GM18517 (cell line): ENCODE measurements around the gene SPDYE4.

ENCODE experiments used
- ATAC-seq: cut with Tn5 transposase; IDR thresholded peaks from one replicate; pipeline ENCODE4 v1.9.1; 2021; ENCODE audit warnings: mild to moderate bottlenecking, moderate library complexity; ENCODE audit not compliant: unreplicated experiment

The SPDYE4 gene

DNA sequence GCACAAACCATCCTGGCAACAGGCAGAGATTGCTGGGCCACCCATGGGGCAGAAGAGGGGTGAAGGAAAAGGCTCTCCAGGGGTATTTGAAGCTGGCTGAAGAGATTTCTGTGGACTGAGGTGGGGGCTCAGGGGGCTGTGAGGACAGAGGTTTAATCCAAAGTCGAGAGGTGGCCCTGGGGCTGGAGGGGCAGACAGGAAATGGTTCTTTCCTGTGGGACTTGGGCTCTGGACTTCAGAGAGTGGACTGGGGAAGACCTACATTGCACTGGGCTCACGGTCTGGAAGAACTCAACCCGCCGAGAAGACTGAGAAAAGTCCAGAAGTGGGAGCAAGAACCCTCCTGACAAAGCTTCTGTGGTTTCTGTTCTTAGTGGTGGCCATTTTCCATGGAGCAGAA lies 16.6 kb downstream of the SPDYE4 start:
- ATAC-seq: no peak

DNA sequence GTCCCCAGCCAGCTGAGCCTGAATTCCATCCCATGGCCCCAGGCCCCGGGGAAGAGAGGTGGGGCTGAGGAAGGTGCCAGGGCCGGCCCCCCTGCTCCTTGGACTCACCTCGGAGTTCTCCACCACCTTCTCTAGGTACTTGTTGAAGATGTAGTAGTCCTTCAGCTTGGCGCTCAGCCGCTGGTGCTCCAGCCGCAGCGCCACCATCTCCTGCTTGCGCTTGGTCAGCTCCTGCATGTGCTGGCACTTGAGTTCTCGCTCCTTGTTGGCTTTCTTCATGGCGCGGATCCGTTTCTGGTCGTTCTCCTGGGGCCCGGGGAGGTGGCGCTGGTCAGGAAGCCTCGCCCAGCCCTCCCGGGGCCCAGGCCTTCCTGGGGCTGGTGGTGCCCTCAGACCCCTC lies 17.0 kb downstream of the SPDYE4 start:
- ATAC-seq: no peak

DNA sequence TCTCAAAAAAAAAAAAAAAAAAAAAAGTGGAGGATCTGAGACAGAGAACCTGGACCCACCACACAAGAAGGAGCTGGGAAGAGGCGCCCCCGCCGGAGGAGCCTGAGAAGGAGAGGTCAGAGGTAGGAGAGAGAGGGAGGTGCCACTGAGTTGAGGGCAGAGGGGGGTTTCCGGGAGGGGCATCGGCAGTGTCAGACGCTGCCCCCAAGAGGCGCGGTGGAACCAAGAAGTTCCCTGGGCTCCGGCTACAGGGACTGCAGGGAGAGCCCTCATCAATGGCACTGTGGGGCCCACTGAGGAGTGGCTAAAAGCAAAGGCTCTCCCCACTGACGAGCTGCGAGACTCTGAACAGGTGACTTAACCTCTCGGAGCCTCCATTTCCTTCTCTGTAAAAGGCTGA lies 17.9 kb downstream of the SPDYE4 start:
- no peak for ATAC-seq

DNA sequence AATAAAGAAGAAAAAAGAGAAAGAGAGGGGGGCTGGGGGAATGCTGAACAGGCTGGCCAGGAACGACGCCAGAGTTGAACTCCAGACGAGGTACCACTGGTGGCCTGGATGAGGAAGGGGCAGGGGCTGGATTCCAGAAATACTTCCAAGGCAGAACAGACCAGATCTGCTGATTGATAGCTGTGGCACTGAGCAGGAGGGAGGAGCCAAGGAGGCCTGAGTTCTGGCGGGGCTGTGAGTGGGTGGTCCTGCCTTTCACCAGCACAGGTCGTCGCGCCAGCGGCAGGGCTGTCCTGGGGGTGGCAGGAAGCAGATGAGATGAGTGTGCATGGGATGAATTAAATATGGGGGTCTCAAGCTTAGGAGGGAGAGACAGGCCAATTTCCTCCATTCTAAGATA lies 19.2 kb downstream of the SPDYE4 start:
- ATAC-seq: no peak

DNA sequence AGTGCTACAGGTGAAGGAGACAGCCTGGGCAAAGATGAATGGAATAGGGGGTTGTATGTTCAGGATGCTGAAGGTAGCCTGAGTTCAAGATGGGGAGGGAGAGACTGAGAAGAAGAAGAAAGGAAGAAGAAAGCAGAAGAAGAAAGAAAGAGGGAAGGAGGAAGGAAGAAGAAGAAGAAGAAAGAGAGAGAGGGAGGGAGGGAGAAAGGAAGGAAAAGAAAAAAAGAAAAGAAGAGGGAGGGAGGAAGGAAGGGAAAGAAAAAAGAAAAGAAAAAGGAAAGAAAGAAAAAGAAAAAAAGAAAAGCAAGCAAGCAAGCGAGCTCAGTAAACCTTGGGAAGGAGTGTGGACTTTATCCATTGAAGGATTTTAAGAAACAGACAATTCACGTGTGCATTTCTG lies 21.6 kb downstream of the SPDYE4 start:
- ATAC-seq: no peak

DNA sequence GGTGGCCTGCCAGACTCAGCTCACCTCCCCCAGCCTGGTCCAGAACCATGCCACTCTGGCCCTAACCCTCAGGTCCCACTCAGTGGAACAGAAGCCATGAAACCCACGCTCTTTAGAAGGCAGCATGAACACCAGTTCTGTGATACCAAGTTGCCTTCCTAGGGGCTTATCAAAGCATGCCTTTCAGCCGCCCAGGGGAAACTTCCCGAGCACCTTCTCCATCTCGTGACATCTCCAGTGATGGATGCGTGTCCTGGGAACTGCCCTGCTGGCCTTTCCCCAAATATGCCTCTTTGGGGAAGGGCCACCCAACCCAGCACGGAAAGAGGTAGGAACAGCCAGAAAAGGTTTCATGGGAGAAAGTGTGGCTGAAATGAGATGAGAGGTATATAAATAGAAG lies 22.0 kb downstream of the SPDYE4 start:
- ATAC-seq: no peak

DNA sequence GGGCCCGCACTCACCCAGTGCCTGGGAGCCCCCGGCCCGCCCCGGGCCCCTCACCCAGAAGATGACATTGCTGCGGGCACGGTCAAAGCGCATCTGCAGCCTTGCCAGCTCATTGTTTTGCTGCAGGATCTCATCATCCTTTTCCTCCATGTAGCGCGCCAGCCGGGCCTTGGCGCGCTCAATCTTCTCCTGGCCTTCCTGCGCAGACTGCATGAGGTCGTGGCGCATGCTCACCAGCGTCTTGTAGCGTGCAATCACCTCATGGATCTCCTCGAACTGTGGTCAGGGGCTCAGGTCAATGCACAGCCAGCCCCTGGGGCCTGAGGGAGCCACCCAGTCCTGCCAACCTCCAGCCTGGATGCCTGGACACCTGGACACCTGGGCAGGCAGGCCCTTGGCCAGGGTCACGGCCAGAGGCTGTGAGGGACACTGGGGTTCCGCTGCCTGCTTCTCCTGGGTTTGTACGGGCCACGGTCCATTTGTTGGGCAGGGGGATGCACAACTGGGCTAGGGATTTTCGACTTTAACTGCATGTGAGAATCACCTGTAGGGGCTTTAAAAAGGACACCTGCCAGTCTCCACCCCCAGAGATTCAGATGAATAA lies 22.9 kb downstream of the SPDYE4 start:
- ATAC-seq: no peak

DNA sequence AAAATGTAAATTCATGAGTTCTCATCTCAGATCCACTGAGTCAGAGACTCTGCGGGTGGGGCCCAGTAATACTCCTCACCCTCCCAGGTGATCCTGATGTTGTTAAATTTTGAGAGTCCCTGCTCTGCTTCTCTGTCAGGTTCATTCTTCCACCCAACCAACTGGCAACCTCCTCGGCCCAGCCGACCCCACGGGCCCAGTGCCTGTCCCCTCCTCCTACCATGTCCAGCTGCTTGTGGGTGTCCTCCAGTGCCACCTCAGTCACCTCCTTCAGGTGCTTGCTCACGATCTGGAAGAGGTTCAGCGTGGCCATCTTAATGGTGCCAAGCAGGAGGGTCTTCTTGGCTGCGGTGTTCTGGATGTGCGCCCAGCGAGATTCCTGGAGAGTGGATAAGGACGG lies 23.5 kb downstream of the SPDYE4 start:
- ATAC-seq: no peak

DNA sequence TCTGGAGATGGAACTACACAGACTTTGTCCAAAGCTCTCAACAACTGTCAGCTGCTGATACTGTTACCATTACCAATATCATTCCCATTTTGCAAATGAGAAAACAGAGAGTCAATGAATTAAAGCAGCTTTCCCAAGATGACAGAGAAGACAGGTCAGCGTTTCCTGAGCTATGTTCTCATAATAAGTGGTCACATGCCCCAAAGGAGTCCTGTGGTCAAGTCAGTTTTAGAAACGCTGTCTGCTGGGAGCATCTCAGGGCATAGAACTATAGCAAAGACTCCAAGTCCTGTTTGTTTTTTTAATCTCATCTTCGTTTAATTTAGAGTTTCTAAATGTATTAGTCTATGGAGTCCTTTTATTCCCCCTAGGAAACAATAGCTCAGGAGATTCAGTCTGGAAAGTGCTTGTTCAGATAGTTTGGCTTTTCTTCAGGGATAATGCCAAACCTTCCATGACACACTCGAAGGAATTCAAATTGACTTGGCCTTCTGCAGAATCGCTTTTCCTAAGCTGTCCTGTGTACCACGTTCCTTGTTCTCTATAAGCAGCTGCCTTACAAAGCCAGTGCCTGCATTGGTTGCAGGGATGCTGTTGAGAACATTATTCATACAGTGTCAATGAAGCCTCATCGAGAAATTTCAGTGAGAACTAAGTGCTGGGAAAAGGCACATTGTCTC lies 25.8 kb downstream of the SPDYE4 start:
- no peak for ATAC-seq

DNA sequence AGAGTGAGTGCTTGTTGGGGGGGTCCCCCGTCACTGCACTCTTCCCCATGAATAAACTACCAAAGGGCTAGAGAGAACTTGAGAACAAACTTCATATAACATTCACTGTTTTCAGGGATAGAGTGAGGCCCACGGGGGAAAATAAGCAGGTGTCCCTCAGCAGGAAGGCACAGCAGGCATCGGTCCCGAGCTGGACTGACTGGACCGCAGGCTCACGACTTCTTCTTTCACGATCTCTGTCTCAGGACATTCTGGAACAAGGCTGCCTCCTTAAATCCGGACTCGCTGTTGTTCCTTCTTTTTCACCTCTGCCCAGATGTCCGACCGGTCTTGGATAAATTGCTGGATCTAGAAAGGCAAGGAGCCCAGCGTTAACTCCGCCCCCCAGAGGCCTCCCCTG lies 28.5 kb downstream of the SPDYE4 start:
- no peak for ATAC-seq

DNA sequence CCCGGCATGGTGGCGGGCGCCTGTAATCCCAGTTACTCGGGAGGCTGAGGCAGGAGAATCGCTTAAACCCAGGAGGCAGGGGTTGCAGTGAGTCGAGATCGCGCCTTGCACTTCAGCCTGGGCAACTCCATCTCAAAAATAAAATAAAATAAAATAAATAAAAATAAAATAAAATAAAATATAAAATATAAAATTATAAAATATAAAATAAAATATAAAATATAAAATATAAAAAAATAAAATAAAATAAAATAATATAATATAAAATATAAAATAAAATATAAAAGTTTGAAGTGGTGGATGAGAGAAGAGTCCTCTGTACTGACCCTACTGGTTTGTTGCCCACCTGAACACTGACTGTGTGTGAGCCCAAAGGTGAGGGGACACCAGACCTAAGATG lies 28.9 kb downstream of the SPDYE4 start:
- ATAC-seq: no peak

DNA sequence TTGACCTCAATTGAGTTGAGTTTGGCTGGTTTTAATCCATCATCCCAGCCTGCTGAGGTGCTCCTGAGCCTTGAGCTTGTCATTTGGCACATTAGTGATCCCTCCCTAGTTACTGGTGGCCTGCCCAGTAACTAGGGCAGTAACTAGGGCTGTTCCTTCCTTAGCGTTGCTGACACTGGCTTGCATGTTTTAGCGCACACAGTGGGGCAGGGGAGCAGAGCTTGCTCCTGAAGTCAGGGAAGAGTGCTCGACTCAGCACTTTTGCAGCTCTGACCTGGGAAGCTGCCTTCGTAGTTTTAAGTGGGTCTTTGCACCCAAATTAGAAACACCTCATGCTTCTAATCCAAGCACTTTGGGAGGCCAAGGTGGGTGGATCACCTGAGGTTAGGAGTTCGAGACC lies 29.4 kb downstream of the SPDYE4 start:
- ATAC-seq: no peak

DNA sequence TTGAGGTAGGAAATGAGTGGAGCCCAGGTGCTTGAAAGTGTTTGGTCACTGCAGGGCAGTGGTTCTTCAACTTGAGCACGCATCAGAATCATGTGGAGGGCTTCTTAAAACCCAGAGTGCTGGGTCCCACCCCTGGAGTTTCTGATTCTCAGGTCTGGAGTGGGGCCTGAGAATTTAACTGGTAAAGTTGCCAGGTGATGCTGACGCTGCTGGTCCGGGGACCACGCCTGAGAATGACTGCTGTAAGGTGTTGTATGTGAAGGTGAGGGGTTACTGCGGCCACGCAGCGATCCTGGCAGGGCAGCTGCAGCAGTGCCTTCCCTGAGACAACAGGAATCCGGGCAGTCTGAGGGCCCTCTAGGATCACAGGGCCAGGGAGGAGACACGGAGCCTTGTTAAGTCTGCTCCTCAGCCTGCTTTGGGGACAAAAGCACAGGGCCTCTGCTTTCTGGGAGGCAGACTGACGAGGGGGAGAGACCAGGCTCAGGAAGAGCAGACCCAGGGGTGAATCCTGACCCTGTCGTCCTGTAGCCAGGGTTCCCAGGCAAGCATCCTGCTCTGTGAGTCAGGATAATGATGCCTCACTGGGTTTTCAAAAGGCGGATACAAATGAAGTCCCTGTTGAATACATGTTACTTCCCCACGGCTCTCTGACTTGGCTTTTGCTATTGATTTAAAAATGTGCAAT lies 30.0 kb downstream of the SPDYE4 start:
- no peak for ATAC-seq

DNA sequence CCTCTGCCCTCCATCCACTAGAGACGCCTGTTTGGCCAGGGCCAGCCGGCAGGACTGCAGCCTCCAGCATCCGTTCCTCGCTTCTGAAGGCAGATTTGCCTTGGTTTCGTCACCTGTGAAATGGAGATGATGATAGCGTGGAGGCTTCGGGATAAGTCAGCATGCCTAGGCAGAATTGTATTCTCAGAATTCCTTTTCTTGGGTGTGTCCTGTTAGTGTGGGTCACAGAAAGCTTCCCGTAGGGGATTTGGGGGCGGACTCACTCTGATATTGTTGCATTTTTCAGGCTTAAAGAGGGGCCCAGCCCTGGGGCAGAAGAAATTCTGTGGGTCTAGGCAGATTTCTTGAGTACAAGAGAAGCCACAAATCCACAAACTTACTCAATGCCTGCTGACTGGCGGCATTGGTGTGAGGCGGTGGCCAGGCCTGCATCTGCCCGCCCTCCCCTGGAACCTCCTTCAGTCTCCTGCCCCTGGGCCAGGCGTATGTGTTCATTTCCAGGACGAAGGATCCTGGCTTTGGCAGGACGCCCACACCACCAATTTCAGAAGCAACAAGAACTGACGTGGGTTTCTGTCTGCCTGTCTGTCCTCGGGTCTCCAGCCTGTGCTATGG lies 31.3 kb downstream of the SPDYE4 start:
- no peak for ATAC-seq

DNA sequence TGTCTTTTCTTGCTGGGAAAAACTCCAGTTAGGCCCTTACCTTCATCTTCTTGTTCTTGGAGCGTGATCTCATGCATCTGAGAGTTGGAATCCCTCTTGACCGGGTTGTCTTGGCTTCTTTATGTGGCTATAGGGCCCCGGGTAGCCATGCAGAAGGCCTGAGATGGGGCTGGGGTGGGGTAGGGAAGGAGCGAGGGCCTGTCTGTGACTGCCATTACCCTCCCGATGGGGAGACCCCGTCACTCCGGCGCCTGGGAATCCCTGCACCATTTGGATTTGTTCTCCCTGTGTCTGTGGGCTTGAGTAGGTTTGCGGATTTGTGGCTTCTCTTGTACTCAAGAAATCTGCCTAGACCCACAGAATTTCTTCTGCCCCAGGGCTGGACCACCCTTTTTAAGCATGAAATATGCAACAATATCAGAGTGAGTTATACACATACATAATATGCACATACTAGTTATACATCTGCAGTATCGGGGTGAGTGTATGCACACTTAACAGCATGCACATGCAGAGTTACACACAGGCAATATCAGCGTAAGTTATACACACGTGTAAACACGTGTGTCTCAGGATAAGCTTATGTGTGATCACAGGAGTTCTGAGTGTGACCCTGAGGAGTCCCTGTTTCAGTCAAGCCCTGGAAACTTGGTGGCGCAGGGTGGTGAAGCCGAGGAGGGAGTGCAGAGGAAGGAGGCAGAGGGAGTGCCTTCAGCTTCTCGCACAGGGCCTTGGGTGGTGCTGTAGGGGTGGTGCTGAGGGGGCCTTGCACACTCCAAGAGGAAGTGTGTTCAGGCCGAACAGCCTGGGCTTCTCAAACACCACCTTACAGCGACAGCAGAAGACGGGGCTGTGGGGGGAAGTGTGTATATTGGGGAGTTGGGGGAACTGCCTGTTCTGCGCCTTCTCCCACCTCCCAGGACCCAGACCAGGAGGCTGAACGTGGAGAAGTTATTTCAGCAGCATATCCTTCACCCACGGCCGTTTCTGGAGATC lies 32.2 kb downstream of the SPDYE4 start:
- no peak for ATAC-seq

DNA sequence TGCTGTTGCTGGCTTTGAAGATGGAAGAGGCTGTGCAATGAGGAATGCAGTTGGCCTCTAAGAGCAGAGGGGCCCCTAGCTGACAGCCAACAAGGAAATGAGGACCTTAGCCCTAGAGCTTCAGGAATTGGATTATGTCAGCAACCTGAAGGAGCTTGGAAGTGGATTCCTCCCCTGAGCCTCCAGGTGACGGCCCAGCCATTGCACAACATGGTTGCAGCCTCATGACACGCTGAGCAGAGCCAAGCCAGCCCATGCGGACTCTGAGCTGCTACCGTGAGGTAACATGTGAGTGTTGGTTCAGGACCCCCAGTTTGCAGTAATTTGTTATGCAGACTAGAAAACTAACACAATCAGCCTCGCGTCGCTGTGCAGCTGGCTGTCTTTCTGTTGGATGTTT lies 33.9 kb downstream of the SPDYE4 start:
- no peak for ATAC-seq

DNA sequence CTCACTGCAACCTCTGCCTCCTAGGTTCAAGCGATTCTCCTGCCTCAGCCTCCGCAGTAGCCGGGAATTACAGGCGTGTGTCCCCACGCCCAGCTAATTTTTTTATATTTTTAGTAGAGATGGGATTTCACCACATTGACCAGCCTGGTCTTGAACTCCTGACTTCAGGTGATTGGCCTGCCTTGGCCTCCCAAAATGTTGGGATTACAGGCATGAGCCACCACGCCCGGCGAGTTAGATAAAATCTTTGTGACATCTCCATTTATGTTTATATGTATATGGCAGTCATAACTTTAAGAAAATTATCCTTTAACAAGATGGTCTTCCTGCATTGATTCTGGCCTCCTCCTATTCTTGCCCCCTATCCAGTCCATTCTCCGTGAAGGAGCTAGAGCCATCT lies 37.8 kb downstream of the SPDYE4 start:
- ATAC-seq: no peak

DNA sequence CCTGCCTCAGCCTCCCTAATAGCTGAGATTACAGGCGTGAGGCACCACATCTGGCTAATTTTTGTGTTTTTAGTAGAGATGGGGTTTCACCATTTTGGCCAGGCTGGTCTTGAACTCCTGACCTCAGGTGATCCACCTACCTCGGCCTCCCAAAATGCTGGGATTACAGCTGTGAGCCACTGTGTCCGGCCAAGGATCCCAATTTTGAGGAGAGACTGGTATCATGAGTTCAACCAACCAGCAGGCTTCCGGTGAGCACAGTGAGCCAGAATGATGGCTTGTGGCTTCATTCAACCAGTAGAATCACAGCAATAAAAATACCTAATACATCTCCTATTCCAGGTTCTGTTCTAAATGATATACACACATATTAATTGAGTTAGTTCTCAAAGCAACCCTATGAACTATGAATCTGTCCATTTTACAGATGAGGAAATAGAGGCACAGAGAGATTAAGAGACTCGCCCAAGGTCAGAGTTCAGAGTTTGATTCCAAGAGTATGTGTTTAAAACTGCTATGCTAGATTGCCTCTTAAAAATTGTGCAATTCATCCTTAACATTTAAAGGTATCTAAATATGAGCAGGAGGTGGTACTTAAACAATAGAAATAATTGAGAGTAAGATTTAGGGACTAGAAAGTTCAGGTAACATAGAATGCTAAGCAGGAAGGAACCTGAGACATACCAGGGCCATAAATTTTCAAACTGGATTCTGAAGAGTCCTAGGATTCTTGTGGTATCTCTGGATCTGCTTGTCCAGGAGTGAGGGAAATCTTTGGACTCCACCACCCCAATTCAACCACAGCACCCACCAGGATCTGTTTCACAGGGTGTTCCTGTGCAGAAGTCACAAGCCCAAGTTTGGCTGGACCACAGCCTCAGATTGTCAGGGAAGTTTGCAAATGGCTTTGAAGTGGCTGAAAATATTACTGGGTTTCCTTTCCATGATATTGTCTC lies 38.8 kb downstream of the SPDYE4 start:
- ATAC-seq: no peak

DNA sequence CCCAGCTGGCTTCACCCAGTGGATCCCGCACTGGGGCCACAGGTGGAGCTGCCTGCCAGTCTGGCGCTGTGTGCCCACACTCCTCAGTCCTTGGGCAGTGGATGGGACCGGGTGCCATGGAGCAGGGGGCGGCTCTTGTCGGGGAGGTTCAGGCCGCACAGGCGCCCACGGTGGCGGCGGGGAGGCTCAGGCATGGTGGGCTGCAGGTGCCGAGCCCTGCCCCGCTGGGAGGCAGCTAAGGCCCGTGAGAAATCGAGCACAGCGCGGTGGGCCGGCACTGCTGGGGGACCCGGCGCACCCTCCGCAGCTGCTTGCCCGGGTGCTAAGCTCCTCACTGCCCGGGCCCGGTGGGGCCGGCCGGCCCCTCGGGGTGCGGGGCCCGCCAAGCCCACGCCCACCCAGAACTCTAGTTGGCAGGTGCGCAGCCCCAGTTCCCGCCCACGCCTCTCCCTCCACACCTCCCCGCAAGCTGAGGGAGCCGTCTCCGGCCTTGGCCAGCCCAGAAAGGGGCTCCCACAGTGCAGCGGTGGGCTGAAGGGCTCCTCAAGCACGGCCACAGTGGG lies 40.3 kb downstream of the SPDYE4 start:
- no peak for ATAC-seq
